K562 (cell line): ENCODE measurements around the gene B4GALNT2. TPM values are rescaled to one million over a fixed set of nuclear protein-coding genes. Genes with fewer than 3 reads are reported as not detected.
A peak's percentile ranks its signal among the peaks of the same experiment; 100 is the strongest.

Source experiments
- CCNT2 ChIP-seq: IDR thresholded peaks from 2 replicates; pipeline ENCODE4 v1.6.1; 2011; ENCODE audit warnings: borderline replicate concordance, low read depth, mild to moderate bottlenecking, moderate library complexity, mixed read lengths, low read length; ENCODE audit not compliant: insufficient read length; ENCODE audit errors: extremely low read depth
- HDAC3 ChIP-seq: fragments of 450-650 bp; IDR thresholded peaks from 2 replicates; pipeline ENCODE4 v1.6.1; 2018; ENCODE audit warnings: borderline replicate concordance, mild to moderate bottlenecking, moderate library complexity; ENCODE audit not compliant: partially characterized antibody
- NCOR1 ChIP-seq: fragments of 450-650 bp; IDR thresholded peaks from 2 replicates; pipeline ENCODE4 v1.6.1; 2016; ENCODE audit warnings: mild to moderate bottlenecking, moderate library complexity
- RAD21 ChIP-seq, 2 experiments: fragments of 250-450 bp in 1 of 2; fragments of 450-650 bp in 1 of 2; sonication (Bioruptor Pico) in 1 of 2; formaldehyde crosslinking in 1 of 2; IDR thresholded peaks in 1 of 2; conservative IDR thresholded peaks in 1 of 2; 2 replicates each; pipeline versions ENCODE4 v1.4.0 to v1.8.0; 2020 to 2022; ENCODE audit warnings: mild to moderate bottlenecking in 2 of 2, moderate library complexity in 1 of 2
- THRB ChIP-seq: fragments of 450-650 bp; formaldehyde crosslinking; conservative IDR thresholded peaks from 2 replicates; pipeline ENCODE4 v1.4.0; 2022; ENCODE audit warnings: mild to moderate bottlenecking, missing genetic modification characterization
- TRIM24 ChIP-seq, 2 experiments: fragments of 450-650 bp; IDR thresholded peaks; 2 replicates each; pipeline ENCODE4 v1.6.1; 2016
- ZNF12 ChIP-seq: sonication (generic); formaldehyde crosslinking; IDR thresholded peaks from 2 replicates; pipeline ENCODE4 v1.4.0; 2020; ENCODE audit warnings: mild to moderate bottlenecking, missing genetic modification reagents
- polyA plus RNA-seq, 8 experiments: library from polyadenylated mRNA; depleted of rRNA in 4 of 8; stranded (reverse) in 5 of 8; unstranded in 3 of 8; fragments of >200 nt; fragmentation: Nextera tagmentation in 2 of 8; fragmentation: Illumina TruSeq in 1 of 8; extraction: Ambion mirVana in 2 of 8; extraction: Trizol in 1 of 8; gene quantifications; 2 replicates each; pipeline versions ENCODE4 v1.2.1 to v1.2.3, GENCODE V29; 2011 to 2014; ENCODE audit warnings: inconsistent platforms in 1 of 8, missing spikeins in 1 of 8
- total RNA-seq, 7 experiments: library from RNA; depleted of rRNA in 6 of 7; stranded (reverse); fragments of >200 nt in 6 of 7; fragmentation: Illumina TruSeq in 2 of 7; extraction: Trizol in 2 of 7; gene quantifications; 2 replicates each; pipeline versions ENCODE4 v1.2.1 to v1.2.3, GENCODE V29; 2011 to 2021; ENCODE audit warnings: low replicate concordance in 1 of 7
- TF ChIP-seq, protein P1 (sequence below): fragments of 450-650 bp; IDR thresholded peaks from 2 replicates; pipeline ENCODE4 v1.6.1; 2016; ENCODE audit warnings: mild to moderate bottlenecking, moderate library complexity
- TF ChIP-seq, protein P2 (sequence below): IDR thresholded peaks from 2 replicates; pipeline ENCODE4 v1.6.1; 2016; ENCODE audit warnings: missing genetic modification characterization, missing compliant biosample characterization
- TF ChIP-seq, protein P3 (sequence below): fragments of 450-650 bp; formaldehyde crosslinking; IDR thresholded peaks from 2 replicates; pipeline ENCODE4 v1.4.0; 2020; ENCODE audit warnings: mild to moderate bottlenecking, moderate library complexity

B4GALNT2 gene
- total and polyA plus RNA-seq, 9 of the 15 experiments (the other 6 are each of a cell fraction or from before 2014, with no cell fraction given) = not detected

DNA sequence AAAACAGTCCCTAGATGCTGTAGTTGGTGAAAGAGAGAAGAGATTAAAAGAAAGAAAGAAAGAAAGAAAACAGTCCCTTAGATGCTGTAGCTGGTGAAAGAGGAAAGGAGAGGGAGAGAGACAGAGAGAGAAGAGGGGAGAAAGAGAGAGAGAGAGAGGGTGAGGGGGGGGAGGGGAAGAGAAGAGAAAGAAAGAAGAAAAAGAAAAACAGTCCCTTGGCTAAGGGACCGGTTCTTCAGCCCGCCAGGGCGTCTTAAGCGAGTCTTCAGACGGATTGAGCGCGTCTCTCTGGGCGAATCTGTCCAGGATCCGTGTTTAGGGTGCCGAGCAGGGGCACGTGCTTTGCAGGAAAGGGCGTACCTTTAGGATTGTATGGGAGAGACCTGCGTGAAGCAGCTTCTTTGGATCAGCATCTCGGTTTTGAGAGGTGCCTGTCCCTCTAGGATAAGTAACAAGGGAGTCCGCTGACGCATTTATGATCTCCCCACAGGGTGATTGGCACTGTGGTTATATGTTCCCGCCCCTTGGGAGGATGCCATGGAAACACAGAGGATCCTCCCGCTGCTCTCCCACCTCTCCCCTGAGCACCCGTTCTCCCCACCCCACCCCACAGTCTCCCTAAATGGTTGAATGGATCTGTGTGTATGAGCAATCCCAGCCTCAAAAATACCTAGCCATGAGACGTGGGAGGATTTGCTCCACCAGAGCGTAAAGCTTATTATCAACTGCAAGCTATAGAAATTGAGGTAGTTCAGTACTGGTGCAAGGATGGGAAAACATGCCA, 61.1 kb downstream of the B4GALNT2 start (continued):
- TF ChIP-seq, protein P1, sequence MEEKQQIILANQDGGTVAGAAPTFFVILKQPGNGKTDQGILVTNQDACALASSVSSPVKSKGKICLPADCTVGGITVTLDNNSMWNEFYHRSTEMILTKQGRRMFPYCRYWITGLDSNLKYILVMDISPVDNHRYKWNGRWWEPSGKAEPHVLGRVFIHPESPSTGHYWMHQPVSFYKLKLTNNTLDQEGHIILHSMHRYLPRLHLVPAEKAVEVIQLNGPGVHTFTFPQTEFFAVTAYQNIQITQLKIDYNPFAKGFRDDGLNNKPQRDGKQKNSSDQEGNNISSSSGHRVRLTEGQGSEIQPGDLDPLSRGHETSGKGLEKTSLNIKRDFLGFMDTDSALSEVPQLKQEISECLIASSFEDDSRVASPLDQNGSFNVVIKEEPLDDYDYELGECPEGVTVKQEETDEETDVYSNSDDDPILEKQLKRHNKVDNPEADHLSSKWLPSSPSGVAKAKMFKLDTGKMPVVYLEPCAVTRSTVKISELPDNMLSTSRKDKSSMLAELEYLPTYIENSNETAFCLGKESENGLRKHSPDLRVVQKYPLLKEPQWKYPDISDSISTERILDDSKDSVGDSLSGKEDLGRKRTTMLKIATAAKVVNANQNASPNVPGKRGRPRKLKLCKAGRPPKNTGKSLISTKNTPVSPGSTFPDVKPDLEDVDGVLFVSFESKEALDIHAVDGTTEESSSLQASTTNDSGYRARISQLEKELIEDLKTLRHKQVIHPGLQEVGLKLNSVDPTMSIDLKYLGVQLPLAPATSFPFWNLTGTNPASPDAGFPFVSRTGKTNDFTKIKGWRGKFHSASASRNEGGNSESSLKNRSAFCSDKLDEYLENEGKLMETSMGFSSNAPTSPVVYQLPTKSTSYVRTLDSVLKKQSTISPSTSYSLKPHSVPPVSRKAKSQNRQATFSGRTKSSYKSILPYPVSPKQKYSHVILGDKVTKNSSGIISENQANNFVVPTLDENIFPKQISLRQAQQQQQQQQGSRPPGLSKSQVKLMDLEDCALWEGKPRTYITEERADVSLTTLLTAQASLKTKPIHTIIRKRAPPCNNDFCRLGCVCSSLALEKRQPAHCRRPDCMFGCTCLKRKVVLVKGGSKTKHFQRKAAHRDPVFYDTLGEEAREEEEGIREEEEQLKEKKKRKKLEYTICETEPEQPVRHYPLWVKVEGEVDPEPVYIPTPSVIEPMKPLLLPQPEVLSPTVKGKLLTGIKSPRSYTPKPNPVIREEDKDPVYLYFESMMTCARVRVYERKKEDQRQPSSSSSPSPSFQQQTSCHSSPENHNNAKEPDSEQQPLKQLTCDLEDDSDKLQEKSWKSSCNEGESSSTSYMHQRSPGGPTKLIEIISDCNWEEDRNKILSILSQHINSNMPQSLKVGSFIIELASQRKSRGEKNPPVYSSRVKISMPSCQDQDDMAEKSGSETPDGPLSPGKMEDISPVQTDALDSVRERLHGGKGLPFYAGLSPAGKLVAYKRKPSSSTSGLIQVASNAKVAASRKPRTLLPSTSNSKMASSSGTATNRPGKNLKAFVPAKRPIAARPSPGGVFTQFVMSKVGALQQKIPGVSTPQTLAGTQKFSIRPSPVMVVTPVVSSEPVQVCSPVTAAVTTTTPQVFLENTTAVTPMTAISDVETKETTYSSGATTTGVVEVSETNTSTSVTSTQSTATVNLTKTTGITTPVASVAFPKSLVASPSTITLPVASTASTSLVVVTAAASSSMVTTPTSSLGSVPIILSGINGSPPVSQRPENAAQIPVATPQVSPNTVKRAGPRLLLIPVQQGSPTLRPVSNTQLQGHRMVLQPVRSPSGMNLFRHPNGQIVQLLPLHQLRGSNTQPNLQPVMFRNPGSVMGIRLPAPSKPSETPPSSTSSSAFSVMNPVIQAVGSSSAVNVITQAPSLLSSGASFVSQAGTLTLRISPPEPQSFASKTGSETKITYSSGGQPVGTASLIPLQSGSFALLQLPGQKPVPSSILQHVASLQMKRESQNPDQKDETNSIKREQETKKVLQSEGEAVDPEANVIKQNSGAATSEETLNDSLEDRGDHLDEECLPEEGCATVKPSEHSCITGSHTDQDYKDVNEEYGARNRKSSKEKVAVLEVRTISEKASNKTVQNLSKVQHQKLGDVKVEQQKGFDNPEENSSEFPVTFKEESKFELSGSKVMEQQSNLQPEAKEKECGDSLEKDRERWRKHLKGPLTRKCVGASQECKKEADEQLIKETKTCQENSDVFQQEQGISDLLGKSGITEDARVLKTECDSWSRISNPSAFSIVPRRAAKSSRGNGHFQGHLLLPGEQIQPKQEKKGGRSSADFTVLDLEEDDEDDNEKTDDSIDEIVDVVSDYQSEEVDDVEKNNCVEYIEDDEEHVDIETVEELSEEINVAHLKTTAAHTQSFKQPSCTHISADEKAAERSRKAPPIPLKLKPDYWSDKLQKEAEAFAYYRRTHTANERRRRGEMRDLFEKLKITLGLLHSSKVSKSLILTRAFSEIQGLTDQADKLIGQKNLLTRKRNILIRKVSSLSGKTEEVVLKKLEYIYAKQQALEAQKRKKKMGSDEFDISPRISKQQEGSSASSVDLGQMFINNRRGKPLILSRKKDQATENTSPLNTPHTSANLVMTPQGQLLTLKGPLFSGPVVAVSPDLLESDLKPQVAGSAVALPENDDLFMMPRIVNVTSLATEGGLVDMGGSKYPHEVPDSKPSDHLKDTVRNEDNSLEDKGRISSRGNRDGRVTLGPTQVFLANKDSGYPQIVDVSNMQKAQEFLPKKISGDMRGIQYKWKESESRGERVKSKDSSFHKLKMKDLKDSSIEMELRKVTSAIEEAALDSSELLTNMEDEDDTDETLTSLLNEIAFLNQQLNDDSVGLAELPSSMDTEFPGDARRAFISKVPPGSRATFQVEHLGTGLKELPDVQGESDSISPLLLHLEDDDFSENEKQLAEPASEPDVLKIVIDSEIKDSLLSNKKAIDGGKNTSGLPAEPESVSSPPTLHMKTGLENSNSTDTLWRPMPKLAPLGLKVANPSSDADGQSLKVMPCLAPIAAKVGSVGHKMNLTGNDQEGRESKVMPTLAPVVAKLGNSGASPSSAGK = peak; percentile 63; the same call in 1 of the 2 replicates
- TF ChIP-seq TRIM24 (IDR thresholded peaks at IDR 0.05) (peak in 1 of 2 experiments; percentile 21; a peak in 2 of 4 replicates), RAD21 (CRISPR knock-in tag; conservative IDR thresholded peaks at IDR 0.05 in 1 of 2, IDR thresholded peaks at IDR 0.05 in 1 of 2) (no peak), NCOR1 (no peak), HDAC3 (no peak), THRB (CRISPR knock-in tag) (no peak; the same call in 1 of the 2 replicates), ZNF12 (peak; percentile 83), CCNT2 (no peak)
- TF ChIP-seq, protein P2, sequence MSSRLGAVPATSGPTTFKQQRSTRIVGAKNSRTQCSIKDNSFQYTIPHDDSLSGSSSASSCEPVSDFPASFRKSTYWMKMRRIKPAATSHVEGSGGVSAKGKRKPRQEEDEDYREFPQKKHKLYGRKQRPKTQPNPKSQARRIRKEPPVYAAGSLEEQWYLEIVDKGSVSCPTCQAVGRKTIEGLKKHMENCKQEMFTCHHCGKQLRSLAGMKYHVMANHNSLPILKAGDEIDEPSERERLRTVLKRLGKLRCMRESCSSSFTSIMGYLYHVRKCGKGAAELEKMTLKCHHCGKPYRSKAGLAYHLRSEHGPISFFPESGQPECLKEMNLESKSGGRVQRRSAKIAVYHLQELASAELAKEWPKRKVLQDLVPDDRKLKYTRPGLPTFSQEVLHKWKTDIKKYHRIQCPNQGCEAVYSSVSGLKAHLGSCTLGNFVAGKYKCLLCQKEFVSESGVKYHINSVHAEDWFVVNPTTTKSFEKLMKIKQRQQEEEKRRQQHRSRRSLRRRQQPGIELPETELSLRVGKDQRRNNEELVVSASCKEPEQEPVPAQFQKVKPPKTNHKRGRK (tag) = peak; percentile 99
- TF ChIP-seq, protein P3, sequence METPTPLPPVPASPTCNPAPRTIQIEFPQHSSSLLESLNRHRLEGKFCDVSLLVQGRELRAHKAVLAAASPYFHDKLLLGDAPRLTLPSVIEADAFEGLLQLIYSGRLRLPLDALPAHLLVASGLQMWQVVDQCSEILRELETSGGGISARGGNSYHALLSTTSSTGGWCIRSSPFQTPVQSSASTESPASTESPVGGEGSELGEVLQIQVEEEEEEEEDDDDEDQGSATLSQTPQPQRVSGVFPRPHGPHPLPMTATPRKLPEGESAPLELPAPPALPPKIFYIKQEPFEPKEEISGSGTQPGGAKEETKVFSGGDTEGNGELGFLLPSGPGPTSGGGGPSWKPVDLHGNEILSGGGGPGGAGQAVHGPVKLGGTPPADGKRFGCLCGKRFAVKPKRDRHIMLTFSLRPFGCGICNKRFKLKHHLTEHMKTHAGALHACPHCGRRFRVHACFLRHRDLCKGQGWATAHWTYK (CRISPR knock-in tag) = no peak
